Measurements from ENCODE around the gene TGM3.

GRCh38 chr20:2261046-2261485, 34.7 kb upstream of the TGM3 start:
- TF ChIP-seq CTCF (IDR thresholded peaks at IDR 0.05), result no peak
- no peak for TF ChIP-seq POLR2A (IDR thresholded peaks at IDR 0.05)
